IgD-negative memory B cell (primary cell): ENCODE results near the gene CELF1. TPM values are rescaled to one million over a fixed set of nuclear protein-coding genes. Genes with fewer than 3 reads are reported as not detected.
A peak's percentile ranks its signal among the peaks of the same experiment; 100 is the strongest.

Source experiments
- H3K27ac Mint-ChIP-seq, 3 donors: one replicate each; pipeline ENCODE4 v1.8.0; 2020 to 2022; ENCODE audit warnings: mild to moderate bottlenecking in 3 of 3, mixed read lengths in 3 of 3, moderate library complexity in 1 of 3
- H3K27me3 Mint-ChIP-seq: one replicate; pipeline ENCODE4 v1.8.0; 2021; ENCODE audit warnings: mixed read lengths
- H3K36me3 Mint-ChIP-seq: one replicate; pipeline ENCODE4 v1.8.0; 2020; ENCODE audit warnings: mild to moderate bottlenecking, mixed read lengths
- H3K4me1 Mint-ChIP-seq, 3 donors: one replicate each; pipeline ENCODE4 v1.8.0; 2020 to 2022; ENCODE audit warnings: mixed read lengths in 3 of 3, mild to moderate bottlenecking in 1 of 3
- H3K4me3 Mint-ChIP-seq, 4 donors: one replicate each; pipeline ENCODE4 v1.8.0; 2020 to 2022; ENCODE audit warnings: mild to moderate bottlenecking in 4 of 4, mixed read lengths in 4 of 4, moderate library complexity in 3 of 4
- H3K9me3 Mint-ChIP-seq, 3 donors: one replicate each; pipeline ENCODE4 v1.8.0; 2020 to 2021; ENCODE audit warnings: mixed read lengths in 3 of 3, mild to moderate bottlenecking in 1 of 3
- polyA plus RNA-seq: library from polyadenylated mRNA; unstranded; fragments of 300-500 nt; fragmentation: Illumina TruSeq; gene quantifications from one replicate; pipeline ENCODE4 v1.2.3, GENCODE V29; 2021

CELF1 gene
- polyA plus RNA-seq, 1 donor from 2014 or later: 78.6 TPM

DNA sequence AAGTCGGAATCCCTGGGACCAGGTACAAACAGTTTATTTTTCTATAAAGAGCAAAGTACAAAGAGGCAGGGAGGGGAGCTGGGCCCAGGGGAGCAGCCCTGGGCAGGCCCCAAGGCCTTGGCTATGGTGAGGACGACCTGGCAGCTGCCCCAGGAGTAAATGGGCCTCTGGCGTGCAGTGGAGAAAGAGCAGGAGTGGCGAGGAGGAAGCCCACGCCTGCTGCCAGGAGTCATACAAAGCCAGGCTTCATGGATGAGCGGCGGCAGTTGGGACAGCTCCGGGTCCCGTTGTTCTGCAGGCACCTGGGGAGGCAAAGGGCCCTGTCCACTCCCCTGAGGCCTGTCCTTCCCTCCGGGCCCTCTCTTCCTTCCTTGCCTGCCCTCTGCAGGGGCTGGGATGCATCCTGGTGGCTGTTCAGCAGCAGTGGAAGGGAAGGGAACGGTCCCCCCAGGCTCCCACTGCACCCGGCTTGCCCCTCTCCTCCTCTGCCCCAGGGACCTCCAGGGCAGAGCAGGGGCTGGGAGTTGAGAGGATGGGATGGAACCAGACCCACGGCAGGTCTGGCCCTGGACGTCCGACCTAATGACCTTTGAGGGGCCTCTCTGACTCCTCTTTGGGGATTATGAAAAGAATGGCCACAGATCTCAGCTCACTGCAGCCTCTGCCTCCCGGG is 115.0 kb downstream of the CELF1 start:
- H3K4me1 Mint-ChIP-seq: no peaks in the 10 kb centered on the region
- H3K36me3 Mint-ChIP-seq: no peaks in the 10 kb centered on the region
- H3K27me3 Mint-ChIP-seq: no peaks in the 10 kb centered on the region
- H3K4me3 Mint-ChIP-seq: no peak overlapping the region
- H3K27ac Mint-ChIP-seq: no peak overlapping the region
- no peaks in the 10 kb centered on the region for H3K9me3 Mint-ChIP-seq

- no peak overlapping the region for H3K4me3 Mint-ChIP-seq
- H3K36me3 Mint-ChIP-seq: no peaks in the 10 kb centered on the region
- no peaks in the 10 kb centered on the region for H3K9me3 Mint-ChIP-seq
- H3K27me3 Mint-ChIP-seq: no peaks in the 10 kb centered on the region
- H3K27ac Mint-ChIP-seq: no peak overlapping the region
- no peaks in the 10 kb centered on the region for H3K4me1 Mint-ChIP-seq
Measured at GRCh38 chr11:47437218-47437745, 115.7 kb downstream of the CELF1 start.

DNA sequence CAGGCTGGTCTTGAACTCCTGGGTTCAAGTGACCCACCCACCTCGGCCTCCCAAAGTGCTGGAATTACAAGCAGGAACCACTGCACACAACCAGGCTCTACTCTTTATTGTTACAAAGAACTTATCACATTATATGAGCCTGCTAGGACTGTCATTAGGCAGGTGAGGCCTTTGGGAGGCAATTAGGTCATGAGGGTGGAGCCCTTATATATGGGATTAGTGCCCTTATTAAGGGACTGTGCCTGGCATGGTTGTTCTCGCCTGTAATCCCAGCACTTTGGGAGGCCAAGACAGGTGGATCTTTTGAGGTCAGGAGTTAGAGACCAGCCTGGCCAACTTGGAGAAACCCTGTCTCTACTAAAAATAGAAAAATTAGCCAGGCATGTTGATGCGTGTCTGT is 116.2 kb downstream of the CELF1 start:
- H3K27ac Mint-ChIP-seq: no peak overlapping the region
- no peaks in the 10 kb centered on the region for H3K4me1 Mint-ChIP-seq
- H3K4me3 Mint-ChIP-seq: no peak overlapping the region
- H3K9me3 Mint-ChIP-seq: no peaks in the 10 kb centered on the region
- no peaks in the 10 kb centered on the region for H3K27me3 Mint-ChIP-seq
- H3K36me3 Mint-ChIP-seq: no peaks in the 10 kb centered on the region

GRCh38 chr11:47435687-47436086 is 117.2 kb downstream of the CELF1 start:
- no peak overlapping the region for H3K27ac Mint-ChIP-seq
- no peaks in the 10 kb centered on the region for H3K36me3 Mint-ChIP-seq
- H3K4me1 Mint-ChIP-seq: no peaks in the 10 kb centered on the region
- H3K27me3 Mint-ChIP-seq: no peaks in the 10 kb centered on the region
- peak overlapping the region in 1 of 4 donors; percentile 45 for H3K4me3 Mint-ChIP-seq
- H3K9me3 Mint-ChIP-seq: no peaks in the 10 kb centered on the region

DNA sequence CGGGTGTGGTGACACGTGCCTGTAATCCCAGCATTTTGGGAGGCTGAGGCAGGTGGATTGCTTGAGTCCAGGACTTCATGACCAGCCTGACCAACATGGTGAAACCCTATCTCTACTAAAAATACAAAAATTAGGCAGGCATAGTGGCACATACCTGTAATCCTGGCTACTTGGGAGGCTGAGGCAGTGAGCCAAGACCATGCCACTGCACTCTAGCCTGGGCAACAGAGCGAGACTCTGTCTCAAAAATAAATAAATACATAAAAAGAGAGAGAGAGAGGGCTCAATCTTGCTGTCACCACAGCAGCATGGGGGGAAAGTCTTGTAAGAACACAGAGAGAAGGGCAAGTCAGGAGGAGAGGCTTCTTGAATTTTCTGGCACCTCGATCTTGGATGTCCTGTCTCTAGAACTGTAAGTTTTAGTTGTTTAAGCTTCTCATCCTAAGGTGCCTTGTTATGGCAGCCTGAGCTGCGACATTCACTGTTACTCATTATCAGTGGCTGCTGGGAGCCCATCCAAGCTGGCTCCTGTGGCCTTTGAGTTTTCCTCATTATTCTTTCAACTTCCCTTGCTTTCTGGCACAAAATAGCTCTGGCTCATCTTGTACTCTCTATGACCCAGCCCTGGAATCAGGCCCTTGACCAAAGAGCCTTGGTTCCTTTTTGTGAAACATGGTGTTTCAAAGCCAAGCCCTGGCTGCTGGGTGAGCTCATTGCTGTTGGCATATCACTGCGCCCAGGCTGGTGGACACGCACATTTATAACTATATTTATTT is 118.7 kb downstream of the CELF1 start:
- no peaks in the 10 kb centered on the region for H3K36me3 Mint-ChIP-seq
- peaks cover 2% of the 10 kb centered on the region for H3K27me3 Mint-ChIP-seq
- no peak overlapping the region for H3K27ac Mint-ChIP-seq
- H3K9me3 Mint-ChIP-seq: no peaks in the 10 kb centered on the region
- no peaks in the 10 kb centered on the region for H3K4me1 Mint-ChIP-seq
- peak overlapping the region in 1 of 4 donors; percentile 38 for H3K4me3 Mint-ChIP-seq

- Mint-ChIP-seq H3K4me3 (no peak overlapping the region), H3K27me3 (peaks cover 2% of the 10 kb centered on the region), H3K27ac (peak overlapping the region in 1 of 3 donors; percentile 4), H3K36me3 (no peaks in the 10 kb centered on the region), H3K4me1 (no peaks in the 10 kb centered on the region), H3K9me3 (no peaks in the 10 kb centered on the region)
Measured at GRCh38 chr11:47433157-47433556, 119.8 kb downstream of the CELF1 start.

DNA sequence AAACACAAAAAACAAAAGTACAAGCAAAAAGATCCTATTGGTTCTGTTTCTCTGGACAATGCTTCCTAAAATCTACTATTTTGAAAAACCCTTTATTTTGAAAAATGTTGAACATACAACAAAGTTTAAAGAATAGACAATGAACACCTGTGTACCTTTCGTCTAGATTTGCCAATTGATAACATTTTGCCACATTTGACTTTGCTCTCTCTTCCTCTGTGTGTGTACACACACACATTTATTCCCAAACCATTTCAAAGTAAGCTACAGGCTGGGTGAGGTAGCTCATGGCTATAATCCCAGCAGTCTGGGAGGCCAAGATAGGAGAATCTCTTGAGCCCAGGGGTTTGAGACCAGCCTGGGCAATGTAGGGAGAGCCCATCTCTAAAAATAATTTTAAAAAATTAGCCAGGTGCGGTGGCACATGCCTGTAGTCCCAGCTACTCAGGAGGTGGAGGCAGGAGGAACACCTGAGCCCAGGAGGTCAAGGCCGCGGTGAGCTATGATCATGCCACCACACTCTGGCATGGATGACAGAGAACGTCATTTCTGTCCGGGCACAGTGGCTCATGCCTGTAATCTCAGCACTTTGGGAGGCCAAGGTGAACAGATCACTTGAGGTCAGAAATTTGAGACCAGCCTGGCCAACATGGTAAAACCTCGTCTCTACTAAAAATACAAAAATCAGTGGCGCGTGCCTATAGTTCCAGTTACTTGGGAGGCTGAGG is 121.4 kb downstream of the CELF1 start:
- no peaks in the 10 kb centered on the region for H3K9me3 Mint-ChIP-seq
- H3K27ac Mint-ChIP-seq: peak overlapping the region in 1 of 3 donors; percentile 39
- H3K36me3 Mint-ChIP-seq: no peaks in the 10 kb centered on the region
- no peak overlapping the region for H3K4me3 Mint-ChIP-seq
- H3K4me1 Mint-ChIP-seq: peaks cover under 1 to 2% (median 2%) of the 10 kb centered on the region in 3 donors
- peaks cover 2% of the 10 kb centered on the region for H3K27me3 Mint-ChIP-seq

GRCh38 chr11:47430524-47430923 is 122.4 kb downstream of the CELF1 start:
- Mint-ChIP-seq H3K27ac (no peak overlapping the region), H3K36me3 (peaks cover 2% of the 10 kb centered on the region)

DNA sequence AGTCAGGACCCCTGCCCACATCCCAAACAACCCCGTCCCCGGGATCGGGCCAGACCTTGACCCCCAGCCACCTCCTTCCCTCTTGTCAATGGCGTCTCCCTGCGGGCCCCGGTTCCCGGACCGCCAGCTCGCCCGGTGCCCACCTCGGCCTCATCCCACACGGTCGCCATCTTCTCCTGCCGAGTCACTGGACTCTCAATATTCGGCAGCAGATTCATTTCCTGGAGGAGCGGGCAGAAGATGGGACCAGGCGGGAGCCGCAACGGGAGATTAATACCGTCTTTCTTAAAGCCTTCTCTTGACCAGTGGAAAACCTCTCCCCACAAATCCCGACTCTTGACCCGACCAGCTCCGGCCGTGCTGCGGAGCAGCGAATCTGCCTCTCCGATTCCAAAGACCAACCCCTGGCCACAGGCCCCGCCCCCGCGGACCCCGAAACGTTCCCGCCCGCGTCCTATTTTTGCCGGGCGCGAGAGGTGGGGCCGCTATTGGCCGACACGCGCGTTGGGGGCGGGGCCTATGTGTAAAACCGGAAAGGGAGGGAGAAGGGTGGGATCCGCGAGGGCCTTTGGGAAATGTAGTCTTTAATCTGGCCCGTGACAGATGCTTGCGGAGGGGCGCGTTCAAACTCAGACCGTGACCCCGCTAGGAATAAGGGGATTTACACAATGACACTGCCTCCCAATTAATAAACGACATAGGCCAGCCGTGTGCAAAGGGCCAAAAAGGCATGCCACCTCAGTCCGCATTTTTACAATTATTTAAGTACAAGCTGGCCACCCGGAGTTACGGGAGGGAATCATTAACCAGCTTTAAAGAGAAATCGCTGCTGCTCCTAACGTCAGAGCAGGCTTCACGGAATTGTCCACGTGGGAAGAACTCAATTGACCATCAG is 126.6 kb downstream of the CELF1 start, which contains the start of gene PSMC3:
Gene PSMC3, minus strand, starts transcription at position 378 of the 895 bp plus-strand sequence. Its CDS starts 160 bp downstream, at position 218.
- Mint-ChIP-seq H3K4me3 (peak within 1 kb of the TSS; percentile 98 to 100 (median 100)), H3K36me3 (peaks cover 5% of the 10 kb centered on the region), H3K4me1 (peaks cover 15 to 21% (median 19%) of the 10 kb centered on the region in 3 donors), H3K27me3 (peaks cover 2% of the 10 kb centered on the region), H3K9me3 (no peaks in the 10 kb centered on the region), H3K27ac (peak within 1 kb of the TSS; percentile 86 to 99 (median 98))

More at GRCh38 chr11:47430524-47430923, 122.4 kb downstream of the CELF1 start:
- peaks cover 2% of the 10 kb centered on the region for H3K27me3 Mint-ChIP-seq
- H3K4me3 Mint-ChIP-seq: no peak overlapping the region
- H3K9me3 Mint-ChIP-seq: no peaks in the 10 kb centered on the region
- peaks cover 7 to 12% (median 7%) of the 10 kb centered on the region in 3 donors for H3K4me1 Mint-ChIP-seq

DNA sequence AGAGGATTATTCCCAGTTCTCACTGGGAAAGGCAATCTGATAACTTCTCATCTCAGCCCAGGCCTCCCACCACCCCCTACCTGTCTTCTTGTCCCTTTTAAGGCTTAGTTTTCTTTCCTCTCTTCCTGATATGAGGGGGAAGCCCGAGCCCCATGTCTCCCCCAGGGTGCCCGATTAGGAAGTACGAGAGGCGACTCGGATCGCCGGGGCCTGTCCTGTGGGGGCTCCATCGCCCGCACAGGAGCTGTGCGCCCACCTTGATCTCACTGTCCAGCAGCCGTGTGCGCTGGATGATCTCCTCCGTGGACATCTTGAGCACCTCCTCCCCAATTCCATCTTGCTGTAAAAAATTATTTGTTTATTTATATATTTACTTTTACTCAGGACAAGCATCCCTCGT is 127.3 kb downstream of the CELF1 start:
- Mint-ChIP-seq H3K27ac (peak overlapping the region; percentile 86 to 99 (median 98)), H3K9me3 (no peaks in the 10 kb centered on the region), H3K36me3 (peaks cover 7% of the 10 kb centered on the region), H3K4me1 (peaks cover 15 to 21% (median 19%) of the 10 kb centered on the region in 3 donors), H3K4me3 (peak overlapping the region; percentile 98 to 100 (median 100)), H3K27me3 (peaks cover 2% of the 10 kb centered on the region)

- Mint-ChIP-seq H3K4me1 (peaks cover 0 to 5% (median 0%) of the 10 kb centered on the region in 3 donors), H3K27me3 (no peaks in the 10 kb centered on the region), H3K36me3 (peaks cover 3% of the 10 kb centered on the region), H3K9me3 (no peaks in the 10 kb centered on the region), H3K27ac (no peak overlapping the region), H3K4me3 (peak overlapping the region in 1 of 4 donors; percentile 50)
Measured at GRCh38 chr11:47418454-47419259, 134.3 kb downstream of the CELF1 start.

- peak overlapping the region in 1 of 3 donors; percentile 50 for H3K27ac Mint-ChIP-seq
- no peaks in the 10 kb centered on the region for H3K9me3 Mint-ChIP-seq
- H3K4me3 Mint-ChIP-seq: no peak overlapping the region
- no peaks in the 10 kb centered on the region for H3K27me3 Mint-ChIP-seq
- H3K4me1 Mint-ChIP-seq: peaks cover 0 to 6% (median 0%) of the 10 kb centered on the region in 3 donors
- peaks cover 3% of the 10 kb centered on the region for H3K36me3 Mint-ChIP-seq
Measured at GRCh38 chr11:47417712-47418111, 135.2 kb downstream of the CELF1 start.

GRCh38 chr11:47415949-47416472 is 136.9 kb downstream of the CELF1 start:
- H3K9me3 Mint-ChIP-seq: no peaks in the 10 kb centered on the region
- H3K27me3 Mint-ChIP-seq: no peaks in the 10 kb centered on the region
- no peaks in the 10 kb centered on the region for H3K36me3 Mint-ChIP-seq
- peaks cover 0 to 6% (median 1%) of the 10 kb centered on the region in 3 donors for H3K4me1 Mint-ChIP-seq
- H3K4me3 Mint-ChIP-seq: peak overlapping the region in 1 of 4 donors; percentile 22
- peak overlapping the region in 1 of 3 donors; percentile 85 for H3K27ac Mint-ChIP-seq
